Stimulated activated CD4-positive, alpha-beta T cell treated with anti-CD3 and anti-CD28 coated beads, Interleukin-1b, Interleukin-23, amount 100 ng/mL, for 48 hours (primary cell): ENCODE data around the gene GMDS.

Experiments
- DNase-seq: peaks from one replicate; pipeline ENCODE4 v3.0.0-alpha.2; 2020

Gene GMDS

GRCh38 chr6:2085657-2086056, 159.7 kb downstream of the GMDS start:
- no peak for DNase-seq

GRCh38 chr6:2081155-2082138, 164.0 kb downstream of the GMDS start:
- DNase-seq = peak; percentile 5

- no peak for DNase-seq
These were observed 166.5 kb downstream of the GMDS start for GRCh38 chr6:2078888-2079287.

- no peak for DNase-seq
These were observed 167.6 kb downstream of the GMDS start for GRCh38 chr6:2077826-2078225.

- DNase-seq = no peak
These were observed 171.9 kb downstream of the GMDS start for GRCh38 chr6:2073476-2073875.

- no peak for DNase-seq
These were observed 173.0 kb downstream of the GMDS start for GRCh38 chr6:2072453-2072852.

- no peak for DNase-seq
These were observed 181.9 kb downstream of the GMDS start for GRCh38 chr6:2063547-2063946.

GRCh38 chr6:2061880-2062279, 183.5 kb downstream of the GMDS start:
- no peak for DNase-seq

GRCh38 chr6:2055911-2056310, 189.5 kb downstream of the GMDS start:
- DNase-seq = no peak

- no peak for DNase-seq
These were observed 190.3 kb downstream of the GMDS start for GRCh38 chr6:2055143-2055542.

- DNase-seq = no peak
These were observed 190.8 kb downstream of the GMDS start for GRCh38 chr6:2054516-2055067.

GRCh38 chr6:2053691-2054090, 191.7 kb downstream of the GMDS start:
- DNase-seq = no peak

- DNase-seq = no peak
These were observed 197.6 kb downstream of the GMDS start for GRCh38 chr6:2047855-2048254.

- no peak for DNase-seq
These were observed 201.2 kb downstream of the GMDS start for GRCh38 chr6:2044192-2044591.

- DNase-seq = no peak
These were observed 202.3 kb downstream of the GMDS start for GRCh38 chr6:2042956-2043648.

- DNase-seq = peak; percentile 6
These were observed 207.3 kb downstream of the GMDS start for GRCh38 chr6:2038092-2038491.

GRCh38 chr6:2037237-2037926, 208.0 kb downstream of the GMDS start:
- DNase-seq = no peak

- DNase-seq = no peak
These were observed 208.7 kb downstream of the GMDS start for GRCh38 chr6:2036710-2037023.

GRCh38 chr6:2035826-2036709, 209.3 kb downstream of the GMDS start:
- no peak for DNase-seq

GRCh38 chr6:2035046-2035445, 210.4 kb downstream of the GMDS start:
- no peak for DNase-seq

GRCh38 chr6:2034256-2034655, 211.1 kb downstream of the GMDS start:
- DNase-seq = no peak

- no peak for DNase-seq
These were observed 211.9 kb downstream of the GMDS start for GRCh38 chr6:2033544-2033943.
